GM23248 (cell line): ENCODE data around the gene CARD14.

ENCODE experiments used
- EZH2 ChIP-seq: fragments of 200-600 bp; sonication (generic); IDR thresholded peaks from 2 replicates; pipeline ENCODE4 v1.6.1; 2018; ENCODE audit warnings: antibody characterized with exemption, mild to moderate bottlenecking; ENCODE audit not compliant: insufficient read depth, poor library complexity, severe bottlenecking
- EZH2phosphoT487 ChIP-seq: fragments of 200-600 bp; sonication (generic); IDR thresholded peaks from 2 replicates; pipeline ENCODE4 v1.6.1; 2018; ENCODE audit warnings: antibody characterized with exemption, moderate library complexity, mild to moderate bottlenecking, low read depth; ENCODE audit not compliant: insufficient read depth

DNA sequence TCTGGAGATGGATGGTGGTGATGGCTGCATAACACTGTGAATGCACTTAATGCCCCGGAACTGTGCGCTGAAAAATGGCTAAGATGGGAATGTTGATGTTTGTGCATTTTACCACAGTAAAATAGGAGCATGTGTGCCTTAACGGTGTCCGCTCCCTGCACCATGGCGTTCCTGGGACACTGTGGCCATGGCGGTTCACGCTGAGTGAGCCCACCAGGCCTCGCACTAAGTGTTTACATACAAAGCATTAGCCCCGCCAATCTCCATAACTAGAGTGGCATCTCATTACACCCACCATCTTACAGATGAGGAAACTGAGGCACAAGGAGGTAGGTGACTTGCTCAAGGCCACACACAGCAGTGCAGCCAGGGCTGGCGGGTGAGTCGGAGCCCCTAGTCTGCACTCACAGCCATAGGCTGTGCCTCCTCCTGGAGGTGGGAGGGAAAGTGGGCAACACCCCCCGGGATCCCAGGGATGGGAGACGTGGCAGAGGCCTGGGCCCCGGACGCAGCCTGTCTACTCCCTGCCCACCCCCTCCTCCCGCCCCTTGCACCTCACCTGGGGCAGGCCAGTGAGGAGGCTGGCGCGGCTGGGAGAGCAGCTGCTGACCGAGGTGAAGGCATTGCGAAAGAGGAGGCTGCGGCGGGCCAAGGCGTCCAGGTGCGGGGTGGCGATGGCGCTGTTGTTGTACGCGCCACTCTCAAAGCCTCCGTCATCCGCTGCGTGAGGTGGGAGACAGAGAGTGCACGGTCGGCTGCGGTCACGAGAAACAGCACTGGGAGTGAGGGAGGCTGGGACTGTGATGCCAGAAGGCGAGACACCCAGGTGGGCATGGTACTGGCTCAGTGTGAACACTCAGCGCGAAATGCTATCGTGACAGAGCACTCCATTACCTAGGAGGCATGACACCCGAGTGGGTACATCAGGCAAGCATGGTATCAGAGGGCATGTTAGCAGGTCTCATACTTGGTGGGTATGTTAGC lies 46.9 kb downstream of the CARD14 start:
- TF ChIP-seq EZH2, result no peak
- TF ChIP-seq EZH2phosphoT487, result no peak
